ENCODE measurements around the gene ZNF439.
A peak's percentile ranks its signal among the peaks of the same experiment; 100 is the strongest.
"Not testable (repeated sequence)": the region's sequence is repeated elsewhere in the genome, so short reads cannot be mapped to it uniquely, and the experiment has no call there.

The ZNF439 gene

GRCh38 chr19:11848594-11849469, at the start of gene ZNF439:
Gene ZNF439, plus strand, starts transcription at chr19:11848726. Its CDS starts 142 bp downstream, at chr19:11848868.
- DNase-seq, result peak; percentile 69 to 80 (median 76)

- no peak for DNase-seq
Measured at GRCh38 chr19:11806354-11807098, 42.0 kb upstream of the ZNF439 start.

- DNase-seq, result no peak
Measured at GRCh38 chr19:11807099-11807380, 41.5 kb upstream of the ZNF439 start.

- no peak for DNase-seq
Measured at GRCh38 chr19:11813703-11814028, 34.9 kb upstream of the ZNF439 start.

- peak; percentile 67 to 77 (median 68) for DNase-seq
Measured at GRCh38 chr19:11814029-11814699, 34.4 kb upstream of the ZNF439 start, which contains the start of gene ZNF440. Gene ZNF440, plus strand, starts transcription at chr19:11814273. Its CDS starts 175 bp downstream, at chr19:11814448.

- no peak for DNase-seq
Measured at GRCh38 chr19:11814700-11815035, 33.9 kb upstream of the ZNF439 start.

- no peak for DNase-seq
Measured at GRCh38 chr19:11821474-11822109, 26.9 kb upstream of the ZNF439 start.

GRCh38 chr19:11828957-11829876, 19.3 kb upstream of the ZNF439 start:
- not testable (repeated sequence) for DNase-seq

- DNase-seq, result no peak
Measured at GRCh38 chr19:11832253-11832912, 16.1 kb upstream of the ZNF439 start.

GRCh38 chr19:11833541-11833940, 15.0 kb upstream of the ZNF439 start:
- no peak for DNase-seq

GRCh38 chr19:11835626-11836066, 12.9 kb upstream of the ZNF439 start:
- not testable (repeated sequence) for DNase-seq

- DNase-seq, result no peak
Measured at GRCh38 chr19:11843722-11844121, 4.8 kb upstream of the ZNF439 start.

- not testable (repeated sequence) for DNase-seq
Measured at GRCh38 chr19:11847615-11848014, 911 bp upstream of the ZNF439 start.

- no peak for DNase-seq
Measured at GRCh38 chr19:11848200-11848593, 329 bp upstream of the ZNF439 start.

GRCh38 chr19:11850289-11850688, 1.8 kb downstream of the ZNF439 start:
- DNase-seq, result not testable (repeated sequence)

GRCh38 chr19:11853358-11853757, 4.8 kb downstream of the ZNF439 start:
- no peak for DNase-seq

- DNase-seq, result no peak
Measured at GRCh38 chr19:11856596-11857250, 8.2 kb downstream of the ZNF439 start.

- DNase-seq, result no peak
Measured at GRCh38 chr19:11860721-11861120, 12.2 kb downstream of the ZNF439 start.

GRCh38 chr19:11861301-11861700, 12.8 kb downstream of the ZNF439 start:
- DNase-seq, result no peak

GRCh38 chr19:11867766-11868165, 19.2 kb downstream of the ZNF439 start:
- DNase-seq, result not testable (repeated sequence)

- DNase-seq, result no peak
Measured at GRCh38 chr19:11868188-11868587, 19.7 kb downstream of the ZNF439 start.

Data from activated CD4-positive, CD25-positive, alpha-beta regulatory T cell (primary cell).